Gastrocnemius medialis (tissue), 4 donors: ENCODE measurements around the gene ACIN1.

Experiments used
- CTCF ChIP-seq, 5 experiments: fragments of 450-650 bp in 3 of 5; fragments of 200-600 bp in 2 of 5; sonication (generic) in 2 of 5; IDR thresholded peaks in 4 of 5; conservative IDR thresholded peaks in 1 of 5; 1 replicate in 4 of 5; 2 replicates in 1 of 5; pipeline ENCODE4 v1.5.1; 2016 to 2019; ENCODE audit warnings: antibody characterized with exemption in 5 of 5, mild to moderate bottlenecking in 3 of 5, moderate library complexity in 3 of 5
- POLR2A ChIP-seq, 2 donors: fragments of 450-650 bp; IDR thresholded peaks; one replicate each; pipeline ENCODE4 v1.6.1; 2017; ENCODE audit warnings: antibody characterized with exemption in 2 of 2, mild to moderate bottlenecking in 2 of 2, moderate library complexity in 2 of 2

GRCh38 chr14:23109769-23110168 is 14.8 kb upstream of the ACIN1 start:
- TF ChIP-seq CTCF (IDR thresholded peaks at IDR 0.05 in 4 of 5, conservative IDR thresholded peaks at IDR 0.05 in 1 of 5) (no peak), POLR2A (IDR thresholded peaks at IDR 0.05) (no peak)
